Urinary bladder (tissue), 4 donors: ENCODE data around the gene SAMD4B. TPM values are rescaled to one million over a fixed set of nuclear protein-coding genes. Genes with fewer than 3 reads are reported as not detected.
A peak's percentile ranks its signal among the peaks of the same experiment; 100 is the strongest.

Experiments
- DNase-seq: peaks from one replicate; pipeline ENCODE4 v3.0.0-alpha.2; 2015; ENCODE audit errors: extremely low spot score
- H3K27ac ChIP-seq: one replicate; pipeline ENCODE4 v1.5.1; 2013; ENCODE audit warnings: low read depth, mild to moderate bottlenecking, moderate library complexity
- H3K36me3 ChIP-seq: one replicate; pipeline ENCODE4 v1.6.1; 2013; ENCODE audit warnings: mild to moderate bottlenecking, moderate library complexity; ENCODE audit not compliant: insufficient read depth
- H3K4me1 ChIP-seq: one replicate; pipeline ENCODE4 v1.6.1; 2013; ENCODE audit warnings: mild to moderate bottlenecking, moderate library complexity; ENCODE audit not compliant: insufficient read depth
- H3K4me3 ChIP-seq: one replicate; pipeline ENCODE4 v1.5.1; 2013; ENCODE audit warnings: low read depth, low read length
- WGBS: extraction: QIAGEN DNeasy Blood & Tissue Kit; methylation state at CpG from one replicate; pipeline ENCODE4 v1.1.7; 2013; 5-methylcytosine and 5-hydroxymethylcytosine counted together
- polyA plus RNA-seq: library from polyadenylated mRNA; stranded (reverse); fragments of 200-250 nt; gene quantifications from one replicate; pipeline ENCODE4 v1.2.3, GENCODE V29; 2013
- small RNA-seq: library from RNA; depleted of rRNA; stranded (forward); fragments of <200 nt; gene quantifications from one replicate; pipeline ENCODE3, GENCODE V24; 2014
- total RNA-seq: library from RNA; depleted of rRNA; stranded (reverse); fragments of >200 nt; gene quantifications from one replicate; pipeline ENCODE4 v1.2.3, GENCODE V29; 2014
- donor health status: healthy with polysubstance abuse.
- donor health status: healthy.

The SAMD4B gene
- total and polyA plus RNA-seq, 2 donors, result 37.3 to 118 TPM

DNA sequence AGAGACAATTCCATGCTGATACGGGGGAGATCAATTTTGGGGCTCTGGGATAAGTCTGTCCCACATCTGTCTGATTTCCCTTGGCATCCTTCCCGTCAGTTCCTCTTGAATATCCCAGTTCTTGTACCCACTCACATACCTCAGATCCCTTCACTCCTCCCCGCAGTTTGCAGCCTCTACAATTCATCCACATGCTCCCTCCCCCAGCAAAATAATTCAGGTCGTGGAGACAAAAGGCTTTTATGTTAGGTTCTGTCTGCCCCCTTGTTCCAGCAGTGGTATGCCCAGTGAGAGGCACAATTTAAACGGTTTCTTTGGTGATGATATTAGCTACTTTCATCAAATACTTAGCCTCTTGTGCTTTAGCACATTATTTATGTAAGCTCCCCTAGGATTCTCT lies 83.9 kb downstream of the SAMD4B start:
- no peaks in the 10 kb centered on the region for H3K36me3 ChIP-seq
- no peak for DNase-seq
- 66% methylated on average over 5 of the region's 5 CpGs for WGBS
- H3K4me1 ChIP-seq, result no peaks in the 10 kb centered on the region
- H3K4me3 ChIP-seq, result no peak overlapping the region
- no peak overlapping the region for H3K27ac ChIP-seq

DNA sequence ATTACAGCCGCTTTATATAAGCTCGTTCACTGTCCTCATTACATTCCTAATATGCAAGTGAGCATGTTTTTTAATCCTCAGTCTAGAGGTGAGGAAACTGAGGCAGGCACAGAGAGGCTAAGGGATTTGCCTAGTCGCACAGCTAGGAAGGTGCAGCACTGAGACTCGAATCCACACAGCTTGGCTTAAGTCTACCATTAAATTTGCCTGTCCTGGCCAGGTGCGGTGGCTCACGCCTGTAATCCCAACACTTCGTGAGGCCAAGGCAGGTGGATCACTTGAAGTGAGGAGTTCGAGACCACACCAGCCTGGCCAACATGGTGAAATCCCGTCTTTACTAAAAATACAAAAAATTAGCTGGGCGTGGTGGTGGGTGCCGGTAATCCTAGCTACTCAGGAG lies 85.5 kb downstream of the SAMD4B start:
- peaks cover under 1% of the 10 kb centered on the region for H3K36me3 ChIP-seq
- no peak for DNase-seq
- no peaks in the 10 kb centered on the region for H3K4me1 ChIP-seq
- H3K4me3 ChIP-seq, result no peak overlapping the region
- WGBS, result 88% methylated on average over 11 of the region's 11 CpGs
- no peak overlapping the region for H3K27ac ChIP-seq

DNA sequence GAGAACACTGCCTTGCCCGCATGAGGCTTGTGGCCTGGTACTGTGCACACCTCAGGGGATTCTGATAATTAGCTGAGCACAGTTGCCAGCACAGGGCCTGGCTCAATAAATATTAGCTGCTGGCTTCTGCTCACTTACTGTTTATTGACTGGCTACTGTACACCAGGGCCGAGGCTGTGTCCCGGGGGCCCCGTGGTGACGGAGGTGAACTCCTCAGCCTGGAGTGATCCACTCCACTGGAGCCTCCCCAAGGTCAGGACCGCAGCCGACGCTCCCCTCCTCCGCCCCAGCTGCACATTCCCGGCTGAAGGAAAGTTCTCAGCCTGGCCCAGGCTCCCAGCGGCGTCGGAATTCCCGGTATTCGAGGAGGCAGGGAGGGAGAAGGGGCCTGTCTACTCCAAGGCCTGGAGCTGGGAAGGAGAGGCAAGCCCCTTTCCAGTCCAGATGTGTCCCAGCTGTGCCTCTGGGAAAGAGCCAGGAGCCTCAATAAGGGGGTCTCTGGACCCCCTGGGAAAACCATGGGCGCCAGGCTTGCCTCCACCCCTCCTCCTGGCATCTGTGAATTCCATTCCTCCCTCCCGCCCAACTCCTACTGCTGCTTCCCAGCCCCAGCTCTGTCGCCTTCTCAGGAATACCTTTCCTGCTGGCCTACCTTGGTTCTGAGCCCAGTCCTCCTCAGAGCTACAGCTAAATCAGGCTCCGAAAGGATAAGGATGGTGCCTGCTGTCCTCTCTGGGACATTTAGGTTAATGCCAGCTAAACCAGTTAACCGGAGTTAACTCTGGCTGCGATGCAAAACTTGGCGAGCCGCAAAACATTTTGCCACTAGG lies 86.3 kb downstream of the SAMD4B start:
- WGBS, result 12% methylated on average over 23 of the region's 23 CpGs
- H3K27ac ChIP-seq, result no peak overlapping the region
- H3K4me3 ChIP-seq, result no peak overlapping the region
- H3K4me1 ChIP-seq, result no peaks in the 10 kb centered on the region
- H3K36me3 ChIP-seq, result peaks cover 4% of the 10 kb centered on the region
- DNase-seq, result peak; percentile 40

DNA sequence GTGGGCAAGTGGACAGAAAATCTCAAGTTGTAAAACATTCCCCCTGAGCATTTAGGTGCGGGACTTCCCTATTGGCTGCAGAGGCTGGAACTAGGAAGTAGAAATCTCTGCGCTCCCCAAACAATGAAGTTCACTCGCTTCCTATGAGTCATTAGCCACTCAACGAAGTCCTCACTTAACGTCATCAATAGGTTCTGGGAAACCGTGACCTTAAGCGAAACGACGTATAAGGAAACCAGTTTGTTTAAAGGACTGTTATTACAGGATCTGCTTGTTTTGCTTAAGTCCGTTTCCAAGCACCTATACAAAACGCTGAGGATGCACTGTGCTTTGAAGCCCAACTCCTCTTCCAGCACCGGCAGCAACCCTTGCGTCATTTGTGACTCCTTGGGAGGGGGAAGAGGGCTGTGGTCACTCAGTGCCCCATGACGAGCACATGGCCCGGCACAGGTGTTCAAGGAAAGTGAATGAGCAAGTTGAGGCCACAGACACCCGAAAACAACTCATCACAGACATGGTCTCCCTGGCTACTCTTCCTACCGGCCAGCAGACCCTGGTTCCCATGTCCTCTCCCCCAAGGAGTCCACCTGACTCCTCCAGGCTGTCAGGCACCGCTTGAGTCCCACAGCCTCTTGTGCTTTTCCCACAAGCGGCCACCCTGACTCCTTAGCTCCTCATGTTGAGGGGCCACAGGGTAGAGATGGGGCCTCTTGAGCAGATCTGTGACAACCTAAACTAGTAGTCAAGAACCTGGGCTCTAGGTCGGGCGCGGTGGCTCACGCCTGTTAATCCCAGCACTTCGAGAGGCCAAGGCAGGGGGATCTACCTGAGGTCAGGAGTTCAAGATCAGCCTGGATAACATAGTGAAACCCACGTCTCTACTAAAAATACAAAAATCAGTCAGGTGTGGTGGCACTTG lies 88.7 kb downstream of the SAMD4B start:
- DNase-seq, result no peak
- 62% methylated on average over 25 of the region's 25 CpGs for WGBS
- H3K36me3 ChIP-seq, result peaks cover 4% of the 10 kb centered on the region
- no peak overlapping the region for H3K4me3 ChIP-seq
- no peaks in the 10 kb centered on the region for H3K4me1 ChIP-seq
- H3K27ac ChIP-seq, result no peak overlapping the region

DNA sequence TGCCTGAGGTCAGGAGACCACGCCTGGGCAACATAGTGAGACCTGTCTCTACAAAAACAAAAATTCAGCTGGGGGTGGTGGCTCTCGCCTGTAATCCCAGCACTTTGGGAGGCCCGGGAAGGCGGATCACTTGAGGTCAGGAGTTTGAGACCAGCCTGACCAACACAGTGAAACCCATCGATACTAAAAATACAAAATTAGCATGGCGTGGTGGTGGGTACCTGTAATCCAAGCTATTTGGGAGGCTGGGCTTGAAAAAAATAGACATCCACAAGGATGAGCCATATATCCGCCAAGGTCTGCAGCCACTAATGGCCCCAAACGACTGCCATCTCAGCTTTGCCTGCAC lies 90.4 kb downstream of the SAMD4B start:
- H3K36me3 ChIP-seq, result peaks cover 4% of the 10 kb centered on the region
- 88% methylated on average over 8 of the region's 8 CpGs for WGBS
- H3K4me3 ChIP-seq, result no peak overlapping the region
- H3K27ac ChIP-seq, result no peak overlapping the region
- no peak for DNase-seq
- H3K4me1 ChIP-seq, result no peaks in the 10 kb centered on the region

DNA sequence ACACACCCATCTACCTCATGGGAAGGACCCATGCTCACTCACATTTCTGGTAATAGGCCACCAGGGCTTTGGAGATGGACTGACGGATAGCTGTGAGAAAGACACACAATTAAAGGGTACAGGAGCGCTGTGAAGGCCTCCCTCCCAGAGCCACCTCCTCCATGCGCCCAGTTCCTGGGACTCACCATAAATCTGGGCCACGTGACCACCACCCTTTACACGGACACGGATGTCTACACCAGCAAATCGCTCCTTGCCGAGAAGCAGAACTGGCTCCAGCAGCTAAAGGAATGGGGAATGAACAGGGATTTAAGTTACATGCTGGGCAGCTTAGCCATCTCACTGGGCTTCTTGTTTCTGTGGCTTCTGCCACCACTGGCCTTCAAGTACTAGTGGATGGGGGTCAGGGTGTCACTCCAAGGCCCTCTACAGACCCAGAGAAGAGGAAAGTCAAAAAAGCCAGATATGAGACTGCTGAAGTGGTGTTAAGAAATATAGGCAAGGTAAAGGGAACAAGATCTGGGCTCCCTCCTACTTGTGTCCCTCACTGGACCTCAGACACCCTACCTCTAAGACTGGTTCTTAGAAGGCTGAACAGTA lies 91.4 kb downstream of the SAMD4B start:
- Histone ChIP-seq H3K4me1 (no peaks in the 10 kb centered on the region), H3K36me3 (peaks cover 4% of the 10 kb centered on the region), H3K4me3 (no peak overlapping the region), H3K27ac (no peak overlapping the region)
- 96% methylated on average over 8 of the region's 8 CpGs for WGBS
- no peak for DNase-seq

DNA sequence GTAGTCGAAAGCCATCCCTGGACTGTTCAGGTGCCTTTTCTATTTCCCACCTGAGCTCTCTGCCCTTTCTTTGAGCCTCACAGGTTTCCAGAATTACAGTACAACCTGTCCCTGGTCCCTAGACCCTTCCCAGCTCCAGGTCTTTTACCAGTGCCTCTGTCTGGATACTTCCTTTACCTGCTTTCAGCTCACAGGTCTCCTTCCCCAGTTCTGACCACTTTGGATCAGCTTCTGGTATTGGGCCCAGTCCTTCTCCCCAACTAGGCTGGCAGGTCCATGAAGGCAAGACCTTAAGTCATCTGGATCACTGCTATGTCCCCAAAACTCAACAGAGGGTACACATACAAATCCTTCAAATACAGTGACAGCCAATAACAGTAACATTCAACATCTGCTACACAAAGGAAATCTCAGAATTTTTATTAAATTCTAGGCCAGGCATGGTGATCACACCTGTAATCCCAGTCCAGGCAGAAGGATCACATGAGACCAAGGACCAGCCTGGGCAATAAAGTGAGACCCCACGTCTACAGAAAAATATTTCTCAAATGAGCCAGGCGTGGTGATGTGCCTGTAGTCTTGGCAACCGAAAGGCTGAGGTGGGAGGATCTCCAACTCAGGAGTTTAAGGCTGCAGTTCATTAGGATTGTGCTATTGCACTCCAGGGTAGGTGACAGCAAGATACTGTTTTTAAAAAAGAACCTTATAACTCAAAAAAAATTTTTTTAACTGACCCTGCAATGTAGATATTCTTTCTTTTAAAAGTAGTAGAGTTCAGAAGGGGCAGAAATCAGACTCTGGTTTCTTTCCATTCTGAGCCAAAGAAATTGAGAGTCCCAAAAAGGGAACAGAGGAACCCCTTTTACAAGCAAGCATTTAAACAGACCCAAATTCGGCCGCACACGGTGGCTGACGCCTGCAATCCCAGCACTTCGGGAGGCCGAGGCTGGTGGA lies 92.2 kb downstream of the SAMD4B start:
- Histone ChIP-seq H3K36me3 (peaks cover 4% of the 10 kb centered on the region), H3K27ac (no peak overlapping the region)

More for the DNA sequence above, 92.2 kb downstream of the SAMD4B start:
- no peaks in the 10 kb centered on the region for H3K4me1 ChIP-seq
- no peak for DNase-seq
- no peak overlapping the region for H3K4me3 ChIP-seq
- 55% methylated on average over 10 of the region's 10 CpGs for WGBS

Small RNA genes lying within 50 kb of the gene (small RNA-seq; reads per million reads assigned to genes)
- 0.12 reads per million for gene AC011445.2
- not detected for gene MIR4530
- not detected for gene RN7SL566P

Other genes with a start within 250 kb of the SAMD4B start
- gene PAK4, start 216.6 kb upstream of the SAMD4B start, total RNA-seq, result 7.8 TPM
- gene PAK4, start 216.6 kb upstream of the SAMD4B start, polyA plus RNA-seq, result 33.1 TPM
- 1.1 TPM for gene NCCRP1, start 145.5 kb upstream of the SAMD4B start, total RNA-seq
- 0.38 TPM for gene NCCRP1, start 145.5 kb upstream of the SAMD4B start, polyA plus RNA-seq
- not detected for gene SYCN, start 138.2 kb upstream of the SAMD4B start, total RNA-seq
- not detected for gene SYCN, start 138.2 kb upstream of the SAMD4B start, polyA plus RNA-seq
- gene IFNL3, start 97.4 kb upstream of the SAMD4B start, total RNA-seq, result not detected
- not detected for gene IFNL3, start 97.4 kb upstream of the SAMD4B start, polyA plus RNA-seq
- gene IFNL4, start 93.6 kb upstream of the SAMD4B start, total RNA-seq, result not detected
- not detected for gene IFNL4, start 93.6 kb upstream of the SAMD4B start, polyA plus RNA-seq
- not detected for gene IFNL2, start 74.0 kb upstream of the SAMD4B start, total RNA-seq
- gene IFNL2, start 74.0 kb upstream of the SAMD4B start, polyA plus RNA-seq, result not detected
- not detected for gene IFNL1, start 46.0 kb upstream of the SAMD4B start, total RNA-seq
- not detected for gene IFNL1, start 46.0 kb upstream of the SAMD4B start, polyA plus RNA-seq
- 0.48 TPM for gene LRFN1, start 21.6 kb upstream of the SAMD4B start, total RNA-seq
- gene LRFN1, start 21.6 kb upstream of the SAMD4B start, polyA plus RNA-seq, result 1.7 TPM
- gene GMFG, start 6.4 kb upstream of the SAMD4B start, total RNA-seq, result 12.3 TPM
- gene GMFG, start 6.4 kb upstream of the SAMD4B start, polyA plus RNA-seq, result 34.3 TPM
- 11.7 TPM for gene PAF1, start 48.7 kb downstream of the SAMD4B start, total RNA-seq
- 52.8 TPM for gene PAF1, start 48.7 kb downstream of the SAMD4B start, polyA plus RNA-seq
- 14.8 TPM for gene MED29, start 49.0 kb downstream of the SAMD4B start, total RNA-seq
- gene MED29, start 49.0 kb downstream of the SAMD4B start, polyA plus RNA-seq, result 50.0 TPM
- 13.0 TPM for gene ZFP36, start 64.4 kb downstream of the SAMD4B start, total RNA-seq
- gene ZFP36, start 64.4 kb downstream of the SAMD4B start, polyA plus RNA-seq, result 759 TPM
- 28.9 TPM for gene PLEKHG2, start 70.2 kb downstream of the SAMD4B start, total RNA-seq
- 30.5 TPM for gene PLEKHG2, start 70.2 kb downstream of the SAMD4B start, polyA plus RNA-seq
- 27.7 TPM for gene RPS16, start 93.5 kb downstream of the SAMD4B start, total RNA-seq
- gene RPS16, start 93.5 kb downstream of the SAMD4B start, polyA plus RNA-seq, result 3,259 TPM
- 24.8 TPM for gene SUPT5H, start 103.2 kb downstream of the SAMD4B start, total RNA-seq
- gene SUPT5H, start 103.2 kb downstream of the SAMD4B start, polyA plus RNA-seq, result 85.8 TPM
- gene TIMM50, start 138.4 kb downstream of the SAMD4B start, total RNA-seq, result 24.0 TPM
- gene TIMM50, start 138.4 kb downstream of the SAMD4B start, polyA plus RNA-seq, result 52.1 TPM
- not detected for gene DLL3, start 156.5 kb downstream of the SAMD4B start, total RNA-seq
- not detected for gene DLL3, start 156.5 kb downstream of the SAMD4B start, polyA plus RNA-seq
- gene SELENOV, start 172.7 kb downstream of the SAMD4B start, total RNA-seq, result 0.37 TPM
- gene SELENOV, start 172.7 kb downstream of the SAMD4B start, polyA plus RNA-seq, result not detected
- gene EID2B, start 190.4 kb downstream of the SAMD4B start, total RNA-seq, result 5.3 TPM
- 6.9 TPM for gene EID2B, start 190.4 kb downstream of the SAMD4B start, polyA plus RNA-seq
- gene EID2, start 197.7 kb downstream of the SAMD4B start, total RNA-seq, result 10.9 TPM
- gene EID2, start 197.7 kb downstream of the SAMD4B start, polyA plus RNA-seq, result 13.8 TPM